ENCODE measurements around the gene KLHL3. TPM values are rescaled to one million over a fixed set of nuclear protein-coding genes. Genes with fewer than 3 reads are reported as not detected.

KLHL3 gene
- total RNA-seq, 4 donors from 2014 or later: 22.5 to 35.7 (median 27.5) TPM

- Histone ChIP-seq H3K9me3 (no peaks in the 10 kb centered on the region), H3K27ac (peak overlapping the region; percentile 46 to 78 (median 56)), H3K36me3 (no peaks in the 10 kb centered on the region), H3K4me1 (peaks cover 0 to 27% (median 10%) of the 10 kb centered on the region in 4 donors), H3K4me3 (peak overlapping the region; percentile 26 to 45 (median 34)), H3K27me3 (no peaks in the 10 kb centered on the region)
- 11 to 13% methylated on average over 14 of the region's 14 CpGs for WGBS, 2 donors
- no peak for TF ChIP-seq EP300 (IDR thresholded peaks at IDR 0.05)
- TF ChIP-seq POLR2A (IDR thresholded peaks at IDR 0.05): no peak
- no peak for TF ChIP-seq CTCF (IDR thresholded peaks at IDR 0.05)
- DNase-seq (ENCODE audit: low spot score in 2 of 2): peak in 1 of 2 donors; percentile 19
Measured at GRCh38 chr5:137734962-137735554, 831 bp downstream of the KLHL3 start.

DNA sequence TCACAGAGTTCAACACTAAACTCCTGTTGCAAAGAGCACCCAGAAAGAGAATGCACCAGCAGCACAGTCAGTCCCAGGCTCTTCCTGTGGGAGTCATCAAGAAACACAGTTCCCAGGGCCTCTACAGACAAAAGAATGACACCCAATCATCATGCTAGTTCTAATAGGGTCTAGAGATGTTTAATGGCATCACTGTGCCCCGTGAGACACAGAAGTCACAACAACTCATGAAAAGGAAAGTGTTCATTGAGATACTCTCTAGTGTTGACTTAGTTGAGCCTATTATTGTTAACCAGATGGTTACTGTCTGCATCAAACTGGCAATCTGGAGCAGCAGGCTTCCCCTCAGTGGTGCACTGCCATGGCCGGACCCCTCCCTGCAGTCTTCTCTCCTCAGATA lies 1.6 kb downstream of the KLHL3 start:
- no peaks in the 10 kb centered on the region for H3K36me3 ChIP-seq
- peak overlapping the region in 3 of 4 donors; percentile 46 to 78 (median 63) for H3K27ac ChIP-seq
- WGBS, 2 donors: 70 to 72% methylated on average over 2 of the region's 2 CpGs
- H3K27me3 ChIP-seq: no peaks in the 10 kb centered on the region
- H3K4me1 ChIP-seq: peaks cover 0 to 27% (median 10%) of the 10 kb centered on the region in 4 donors
- no peak for DNase-seq (ENCODE audit: low spot score in 2 of 2)
- peak overlapping the region in 3 of 4 donors; percentile 26 to 45 (median 40) for H3K4me3 ChIP-seq
- H3K9me3 ChIP-seq: no peaks in the 10 kb centered on the region
- TF ChIP-seq CTCF (IDR thresholded peaks at IDR 0.05) (no peak), POLR2A (IDR thresholded peaks at IDR 0.05) (no peak), EP300 (IDR thresholded peaks at IDR 0.05) (no peak)

- Histone ChIP-seq H3K36me3 (no peaks in the 10 kb centered on the region), H3K9me3 (no peaks in the 10 kb centered on the region), H3K27ac (peak overlapping the region in 3 of 4 donors; percentile 46 to 78 (median 63)), H3K4me3 (peak overlapping the region in 1 of 4 donors; percentile 45), H3K4me1 (peaks cover 0 to 27% (median 10%) of the 10 kb centered on the region in 4 donors), H3K27me3 (no peaks in the 10 kb centered on the region)
- TF ChIP-seq EP300 (IDR thresholded peaks at IDR 0.05) (no peak), POLR2A (IDR thresholded peaks at IDR 0.05) (no peak), CTCF (IDR thresholded peaks at IDR 0.05) (no peak)
- DNase-seq (ENCODE audit: low spot score in 2 of 2): no peak
- 87 to 89% methylated on average over 3 of the region's 3 CpGs for WGBS, 2 donors
Measured at GRCh38 chr5:137733922-137734321, 2.0 kb downstream of the KLHL3 start.

- Histone ChIP-seq H3K4me3 (no peak overlapping the region), H3K27me3 (no peaks in the 10 kb centered on the region), H3K9me3 (no peaks in the 10 kb centered on the region), H3K36me3 (no peaks in the 10 kb centered on the region), H3K27ac (no peak overlapping the region), H3K4me1 (peaks cover 0 to 27% (median 10%) of the 10 kb centered on the region in 4 donors)
- no peak for TF ChIP-seq CTCF (IDR thresholded peaks at IDR 0.05)
- no peak for TF ChIP-seq EP300 (IDR thresholded peaks at IDR 0.05)
- no peak for TF ChIP-seq POLR2A (IDR thresholded peaks at IDR 0.05)
- WGBS, 2 donors: 83 to 87% methylated on average over 3 of the region's 3 CpGs
- no peak for DNase-seq (ENCODE audit: low spot score in 2 of 2)
Measured at GRCh38 chr5:137733006-137733405, 2.9 kb downstream of the KLHL3 start.

- TF ChIP-seq POLR2A (IDR thresholded peaks at IDR 0.05) (no peak), CTCF (IDR thresholded peaks at IDR 0.05) (no peak), EP300 (IDR thresholded peaks at IDR 0.05) (no peak)
- peak overlapping the region in 2 of 4 donors; percentile 10 to 32 for H3K27ac ChIP-seq
- DNase-seq (ENCODE audit: low spot score in 2 of 2): peak in 1 of 2 donors; percentile 18
- no peaks in the 10 kb centered on the region for H3K9me3 ChIP-seq
- peaks cover 0 to 19% (median 9%) of the 10 kb centered on the region in 4 donors for H3K4me1 ChIP-seq
- H3K27me3 ChIP-seq: no peaks in the 10 kb centered on the region
- no peaks in the 10 kb centered on the region for H3K36me3 ChIP-seq
- no peak overlapping the region for H3K4me3 ChIP-seq
- WGBS, 2 donors: 63 to 67% methylated on average over 3 of the region's 3 CpGs
Measured at GRCh38 chr5:137731176-137731575, 4.7 kb downstream of the KLHL3 start.
